OCI-LY1 (cell line): ENCODE measurements around the gene DEFB129.
"Not testable (repeated sequence)": the region's sequence is repeated elsewhere in the genome, so short reads cannot be mapped to it uniquely, and the experiment has no call there.

ENCODE experiments used
- H2AFZ ChIP-seq: fragments of 200-600 bp; sonication (generic), shearing (Covaris generic); 2 replicates; pipeline ENCODE4 v1.6.0; 2014; ENCODE audit warnings: antibody characterized with exemption, mild to moderate bottlenecking, low read length
- H3F3A ChIP-seq: fragments of 200-600 bp; sonication (generic), shearing (Covaris generic); 2 replicates; pipeline ENCODE4 v1.6.0; 2014; ENCODE audit warnings: mild to moderate bottlenecking, antibody characterized with exemption, low read length, moderate library complexity; ENCODE audit not compliant: insufficient read depth
- H3K27ac ChIP-seq: fragments of 200-600 bp; sonication (generic); 2 replicates; pipeline ENCODE4 v1.5.1; 2014; ENCODE audit warnings: low read length, mixed run types, mild to moderate bottlenecking, low read depth; ENCODE audit not compliant: poor library complexity, severe bottlenecking
- H3K27me3 ChIP-seq: fragments of 200-600 bp; sonication (generic); 2 replicates; pipeline ENCODE4 v1.6.0; 2014; ENCODE audit warnings: antibody characterized with exemption, mild to moderate bottlenecking, low read length, moderate library complexity; ENCODE audit not compliant: insufficient read depth
- H3K36me3 ChIP-seq: fragments of 200-600 bp; sonication (generic); 2 replicates; pipeline ENCODE4 v1.6.1; 2014; ENCODE audit warnings: mild to moderate bottlenecking, antibody characterized with exemption, low read length, moderate library complexity, mixed read lengths; ENCODE audit not compliant: insufficient read depth
- H3K4me1 ChIP-seq: fragments of 200-600 bp; sonication (generic); 2 replicates; pipeline ENCODE4 v1.5.1; 2014; ENCODE audit warnings: mild to moderate bottlenecking, low read length, moderate library complexity; ENCODE audit not compliant: insufficient read depth, severe bottlenecking
- H3K4me2 ChIP-seq: fragments of 200-600 bp; sonication (generic), shearing (Covaris generic); 2 replicates; pipeline ENCODE4 v1.6.1; 2014; ENCODE audit warnings: low read length
- H3K4me3 ChIP-seq: fragments of 200-600 bp; sonication (generic); 2 replicates; pipeline ENCODE4 v1.5.1; 2014; ENCODE audit warnings: low read length, low read depth, mild to moderate bottlenecking, mixed read lengths; ENCODE audit not compliant: poor library complexity, severe bottlenecking
- H3K79me2 ChIP-seq: fragments of 200-600 bp; shearing (Covaris generic); 2 replicates; pipeline ENCODE4 v1.6.1; 2016; ENCODE audit warnings: mixed run types, low read length, mixed read lengths; ENCODE audit not compliant: insufficient read depth
- H3K9ac ChIP-seq: fragments of 200-600 bp; sonication (generic), shearing (Covaris generic); 2 replicates; pipeline ENCODE4 v1.6.1; 2014; ENCODE audit warnings: mild to moderate bottlenecking, low read length, mixed read lengths
- H3K9me2 ChIP-seq: fragments of 200-600 bp; sonication (generic), shearing (Covaris generic); 2 replicates; pipeline ENCODE4 v1.6.1; 2014; ENCODE audit warnings: low read depth, mild to moderate bottlenecking, low read length, mixed read lengths
- H3K9me3 ChIP-seq: fragments of 200-600 bp; shearing (Covaris generic); 2 replicates; pipeline ENCODE4 v1.6.1; 2014; ENCODE audit warnings: low read length, mixed read lengths
- H4K20me1 ChIP-seq: fragments of 200-600 bp; sonication (generic), shearing (Covaris generic); 2 replicates; pipeline ENCODE4 v1.6.0; 2016; ENCODE audit warnings: mild to moderate bottlenecking, low read length; ENCODE audit not compliant: insufficient read depth
- CTCF ChIP-seq: fragments of 200-600 bp; sonication (generic), shearing (Covaris generic); IDR thresholded peaks from 2 replicates; pipeline ENCODE4 v1.5.1; 2017; ENCODE audit warnings: mild to moderate bottlenecking, antibody characterized with exemption, low read length, moderate library complexity, mixed read lengths
- EZH2 ChIP-seq: fragments of 200-600 bp; sonication (generic), shearing (Covaris generic); IDR thresholded peaks from 2 replicates; pipeline ENCODE4 v1.8.0; 2017; ENCODE audit warnings: borderline replicate concordance, mixed run types, mild to moderate bottlenecking, antibody characterized with exemption, low read length, moderate library complexity, mixed read lengths

The DEFB129 gene

GRCh38 chr20:189611-190010, 37.4 kb upstream of the DEFB129 start, which contains the start of gene DEFB128:
DEFB128 (minus strand) TSS chr20:189711; CDS start chr20:189623, 88 bp downstream.
- Histone ChIP-seq H3K27me3 (no peaks in the 10 kb centered on the region), H3F3A (no peaks in the 10 kb centered on the region), H4K20me1 (no peaks in the 10 kb centered on the region), H3K4me3 (no peak within 1 kb of the TSS), H3K36me3 (no peaks in the 10 kb centered on the region), H3K9ac (no peak within 1 kb of the TSS), H3K79me2 (no peaks in the 10 kb centered on the region), H3K27ac (no peak within 1 kb of the TSS), H3K4me1 (no peaks in the 10 kb centered on the region), H3K9me2 (no peaks in the 10 kb centered on the region), H2AFZ (no peak within 1 kb of the TSS), H3K4me2 (no peak within 1 kb of the TSS), H3K9me3 (no peaks in the 10 kb centered on the region)
- no peak for TF ChIP-seq EZH2
- no peak for TF ChIP-seq CTCF

- Histone ChIP-seq H3K9ac (no peak overlapping the region), H3K27ac (no peak overlapping the region), H3K9me3 (no peaks in the 10 kb centered on the region), H3K9me2 (no peaks in the 10 kb centered on the region), H4K20me1 (no peaks in the 10 kb centered on the region), H3K79me2 (no peaks in the 10 kb centered on the region), H3K27me3 (no peaks in the 10 kb centered on the region), H3F3A (no peaks in the 10 kb centered on the region), H3K4me3 (no peak overlapping the region), H2AFZ (no peak overlapping the region), H3K4me1 (no peaks in the 10 kb centered on the region), H3K4me2 (no peak overlapping the region), H3K36me3 (no peaks in the 10 kb centered on the region)
- no peak for TF ChIP-seq EZH2
- TF ChIP-seq CTCF: no peak
Measured at GRCh38 chr20:198225-198624, 28.8 kb upstream of the DEFB129 start.

GRCh38 chr20:199996-200395, 27.1 kb upstream of the DEFB129 start:
- H3K36me3 ChIP-seq: no peaks in the 10 kb centered on the region
- no peaks in the 10 kb centered on the region for H3K79me2 ChIP-seq
- no peaks in the 10 kb centered on the region for H3K27me3 ChIP-seq
- no peak for TF ChIP-seq EZH2
- no peak for TF ChIP-seq CTCF
- no peak overlapping the region for H3K4me2 ChIP-seq
- H3K4me3 ChIP-seq: no peak overlapping the region
- H4K20me1 ChIP-seq: no peaks in the 10 kb centered on the region
- H3K9me3 ChIP-seq: no peaks in the 10 kb centered on the region
- no peak overlapping the region for H3K27ac ChIP-seq
- no peaks in the 10 kb centered on the region for H3K4me1 ChIP-seq
- no peak overlapping the region for H3K9ac ChIP-seq
- H2AFZ ChIP-seq: no peak overlapping the region
- no peaks in the 10 kb centered on the region for H3F3A ChIP-seq
- no peaks in the 10 kb centered on the region for H3K9me2 ChIP-seq

- H3K9me2 ChIP-seq, H3K9me3 ChIP-seq, H4K20me1 ChIP-seq, H3K79me2 ChIP-seq, H3K27me3 ChIP-seq, H3K4me2 ChIP-seq, H3K4me3 ChIP-seq, H3K36me3 ChIP-seq, H2AFZ ChIP-seq, H3K27ac ChIP-seq, H3F3A ChIP-seq, H3K4me1 ChIP-seq, H3K9ac ChIP-seq: not testable (repeated sequence)
Measured at GRCh38 chr20:203630-204029, 23.4 kb upstream of the DEFB129 start.
